OCI-LY7 (cell line): ENCODE data around the gene RNF40.

ENCODE experiments used
- CTCF ChIP-seq: fragments of 200-600 bp; sonication (generic); conservative IDR thresholded peaks from 2 replicates; pipeline ENCODE4 v1.5.1; 2014; ENCODE audit warnings: mild to moderate bottlenecking, antibody characterized with exemption, low read length, moderate library complexity, mixed read lengths
- EZH2phosphoT487 ChIP-seq: fragments of 200-600 bp; sonication (generic); IDR thresholded peaks from 2 replicates; pipeline ENCODE4 v1.6.1; 2018; ENCODE audit warnings: low read depth, borderline replicate concordance, mild to moderate bottlenecking, mixed run types, antibody characterized with exemption, low read length, moderate library complexity, mixed read lengths

- TF ChIP-seq CTCF: no peak
- no peak for TF ChIP-seq EZH2phosphoT487
Observed at GRCh38 chr16:30783280-30784109, 21.4 kb downstream of the RNF40 start.
